ENCODE data around the gene CACNB2. TPM values are rescaled to one million over a fixed set of nuclear protein-coding genes. Genes with fewer than 3 reads are reported as not detected.

The CACNB2 gene
- total and polyA plus RNA-seq, 4 donors: 0.38 to 3.1 (median 0.83) TPM

GRCh38 chr10:18134509-18134908 is 5.7 kb upstream of the CACNB2 start:
- H3K9ac ChIP-seq (ENCODE audit: low read depth in 1 of 2, low read length in 2 of 2): no peak overlapping the region
- no peak for DNase-seq (ENCODE audit: low spot score)
- no peak overlapping the region for H3K27ac ChIP-seq (ENCODE audit: low read depth in 1 of 2, low read length in 2 of 2)
- TF ChIP-seq EGR1 (IDR thresholded peaks at IDR 0.05; ENCODE audit: low read depth in 2 of 2) (no peak), RXRA (IDR thresholded peaks at IDR 0.05) (no peak), HNF4A (conservative IDR thresholded peaks at IDR 0.05) (no peak), YY1 (IDR thresholded peaks at IDR 0.05) (no peak), RAD21 (IDR thresholded peaks at IDR 0.05) (no peak), NR2F2 (IDR thresholded peaks at IDR 0.05) (no peak), TAF1 (conservative IDR thresholded peaks at IDR 0.05) (no peak), GABPA (IDR thresholded peaks at IDR 0.05 in 1 of 2, conservative IDR thresholded peaks at IDR 0.05 in 1 of 2) (no peak), SP1 (IDR thresholded peaks at IDR 0.05) (no peak), CTCF (IDR thresholded peaks at IDR 0.05; ENCODE audit: low read depth, low read length, missing input control) (no peak), FOXA1 (IDR thresholded peaks at IDR 0.05) (no peak), FOXA2 (IDR thresholded peaks at IDR 0.05) (no peak), HNF4G (IDR thresholded peaks at IDR 0.05) (no peak), ZBTB33 (IDR thresholded peaks at IDR 0.05) (no peak), JUND (IDR thresholded peaks at IDR 0.05) (no peak)
- TF ChIP-seq, protein P1, sequence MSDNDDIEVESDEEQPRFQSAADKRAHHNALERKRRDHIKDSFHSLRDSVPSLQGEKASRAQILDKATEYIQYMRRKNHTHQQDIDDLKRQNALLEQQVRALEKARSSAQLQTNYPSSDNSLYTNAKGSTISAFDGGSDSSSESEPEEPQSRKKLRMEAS (IDR thresholded peaks at IDR 0.05): no peak
- TF ChIP-seq, protein P2, sequence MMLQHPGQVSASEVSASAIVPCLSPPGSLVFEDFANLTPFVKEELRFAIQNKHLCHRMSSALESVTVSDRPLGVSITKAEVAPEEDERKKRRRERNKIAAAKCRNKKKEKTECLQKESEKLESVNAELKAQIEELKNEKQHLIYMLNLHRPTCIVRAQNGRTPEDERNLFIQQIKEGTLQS (IDR thresholded peaks at IDR 0.05): no peak
- TF ChIP-seq, protein P3, sequence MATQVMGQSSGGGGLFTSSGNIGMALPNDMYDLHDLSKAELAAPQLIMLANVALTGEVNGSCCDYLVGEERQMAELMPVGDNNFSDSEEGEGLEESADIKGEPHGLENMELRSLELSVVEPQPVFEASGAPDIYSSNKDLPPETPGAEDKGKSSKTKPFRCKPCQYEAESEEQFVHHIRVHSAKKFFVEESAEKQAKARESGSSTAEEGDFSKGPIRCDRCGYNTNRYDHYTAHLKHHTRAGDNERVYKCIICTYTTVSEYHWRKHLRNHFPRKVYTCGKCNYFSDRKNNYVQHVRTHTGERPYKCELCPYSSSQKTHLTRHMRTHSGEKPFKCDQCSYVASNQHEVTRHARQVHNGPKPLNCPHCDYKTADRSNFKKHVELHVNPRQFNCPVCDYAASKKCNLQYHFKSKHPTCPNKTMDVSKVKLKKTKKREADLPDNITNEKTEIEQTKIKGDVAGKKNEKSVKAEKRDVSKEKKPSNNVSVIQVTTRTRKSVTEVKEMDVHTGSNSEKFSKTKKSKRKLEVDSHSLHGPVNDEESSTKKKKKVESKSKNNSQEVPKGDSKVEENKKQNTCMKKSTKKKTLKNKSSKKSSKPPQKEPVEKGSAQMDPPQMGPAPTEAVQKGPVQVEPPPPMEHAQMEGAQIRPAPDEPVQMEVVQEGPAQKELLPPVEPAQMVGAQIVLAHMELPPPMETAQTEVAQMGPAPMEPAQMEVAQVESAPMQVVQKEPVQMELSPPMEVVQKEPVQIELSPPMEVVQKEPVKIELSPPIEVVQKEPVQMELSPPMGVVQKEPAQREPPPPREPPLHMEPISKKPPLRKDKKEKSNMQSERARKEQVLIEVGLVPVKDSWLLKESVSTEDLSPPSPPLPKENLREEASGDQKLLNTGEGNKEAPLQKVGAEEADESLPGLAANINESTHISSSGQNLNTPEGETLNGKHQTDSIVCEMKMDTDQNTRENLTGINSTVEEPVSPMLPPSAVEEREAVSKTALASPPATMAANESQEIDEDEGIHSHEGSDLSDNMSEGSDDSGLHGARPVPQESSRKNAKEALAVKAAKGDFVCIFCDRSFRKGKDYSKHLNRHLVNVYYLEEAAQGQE (IDR thresholded peaks at IDR 0.05): no peak
- H3K4me1 ChIP-seq (ENCODE audit: control insufficient read depth in 4 of 4, insufficient read depth in 4 of 4, low read length in 3 of 4): no peaks in the 10 kb centered on the region
- 80% methylated on average over 8 of the region's 8 CpGs for WGBS
- no peaks in the 10 kb centered on the region for H3K9me3 ChIP-seq (ENCODE audit: control insufficient read depth in 4 of 4, low read length in 3 of 4)
- H3K36me3 ChIP-seq (ENCODE audit: control insufficient read depth in 4 of 4, insufficient read depth in 3 of 4, low read depth in 1 of 4, low read length in 3 of 4): no peaks in the 10 kb centered on the region
- H3K27me3 ChIP-seq (ENCODE audit: control insufficient read depth in 4 of 4, insufficient read depth in 4 of 4, low read length in 3 of 4): peaks cover 0 to 4% (median under 1%) of the 10 kb centered on the region in 4 donors
- H3K4me3 ChIP-seq (ENCODE audit: low read depth in 1 of 3, low read length in 3 of 3): no peak overlapping the region

Data from liver (tissue), 9 donors.